IPS-20b (cell line): Measurements from ENCODE around the gene ESRRA.
A peak's percentile ranks its signal among the peaks of the same experiment; 100 is the strongest.

Experiments used
- H3K27ac ChIP-seq: one replicate; pipeline ENCODE4 v1.5.1; 2013; ENCODE audit warnings: low read length
- H3K27me3 ChIP-seq: 2 replicates; pipeline ENCODE4 v1.6.1; 2013; ENCODE audit warnings: mild to moderate bottlenecking, low read length, inconsistent platforms; ENCODE audit not compliant: insufficient read depth
- H3K36me3 ChIP-seq: 2 replicates; pipeline ENCODE4 v1.6.1; 2013; ENCODE audit warnings: low read depth, mild to moderate bottlenecking, inconsistent platforms, low read length, moderate library complexity; ENCODE audit not compliant: insufficient read depth
- H3K4me1 ChIP-seq: 2 replicates; pipeline ENCODE4 v1.6.1; 2013; ENCODE audit warnings: mild to moderate bottlenecking, control low read depth, inconsistent platforms, low read length, moderate library complexity; ENCODE audit not compliant: insufficient read depth
- H3K4me3 ChIP-seq: 2 replicates; pipeline ENCODE4 v1.5.1; 2013; ENCODE audit warnings: mild to moderate bottlenecking, low read length, inconsistent platforms
- H3K9ac ChIP-seq: 2 replicates; pipeline ENCODE4 v1.6.1; 2013; ENCODE audit warnings: low read depth, mild to moderate bottlenecking, inconsistent platforms, low read length, moderate library complexity
- H3K9me3 ChIP-seq: 2 replicates; pipeline ENCODE4 v1.6.1; 2013; ENCODE audit warnings: mild to moderate bottlenecking, low read depth, low read length, inconsistent platforms; ENCODE audit not compliant: insufficient read depth

Gene ESRRA

GRCh38 chr11:64352099-64352994 lies 47.0 kb downstream of the ESRRA start:
- H3K27me3 ChIP-seq: no peaks in the 10 kb centered on the region
- H3K36me3 ChIP-seq: no peaks in the 10 kb centered on the region
- H3K9ac ChIP-seq: no peak overlapping the region
- no peak overlapping the region for H3K4me3 ChIP-seq
- H3K9me3 ChIP-seq: no peaks in the 10 kb centered on the region
- H3K4me1 ChIP-seq: peaks cover 6% of the 10 kb centered on the region; the same call in 1 of the 2 replicates
- no peak overlapping the region for H3K27ac ChIP-seq

GRCh38 chr11:64352995-64353714 lies 47.8 kb downstream of the ESRRA start:
- Histone ChIP-seq H3K27ac (no peak overlapping the region), H3K4me1 (peaks cover 6% of the 10 kb centered on the region; the same call in 1 of the 2 replicates), H3K9me3 (no peaks in the 10 kb centered on the region), H3K9ac (no peak overlapping the region), H3K36me3 (no peaks in the 10 kb centered on the region), H3K27me3 (no peaks in the 10 kb centered on the region), H3K4me3 (no peak overlapping the region)

- Histone ChIP-seq H3K27ac (no peak overlapping the region), H3K27me3 (no peaks in the 10 kb centered on the region), H3K4me1 (peaks cover 6% of the 10 kb centered on the region; the same call in 1 of the 2 replicates), H3K36me3 (no peaks in the 10 kb centered on the region), H3K9ac (no peak overlapping the region), H3K4me3 (no peak overlapping the region), H3K9me3 (no peaks in the 10 kb centered on the region)
These were observed 48.6 kb downstream of the ESRRA start for GRCh38 chr11:64353715-64354506.

- H3K27me3 ChIP-seq: no peaks in the 10 kb centered on the region
- no peaks in the 10 kb centered on the region for H3K36me3 ChIP-seq
- H3K9ac ChIP-seq: no peak overlapping the region; the same call in 1 of the 2 replicates
- no peaks in the 10 kb centered on the region for H3K9me3 ChIP-seq
- H3K4me1 ChIP-seq: peaks cover 6% of the 10 kb centered on the region; the same call in 1 of the 2 replicates
- H3K27ac ChIP-seq: no peak overlapping the region
- H3K4me3 ChIP-seq: peak overlapping the region; percentile 18; the same call in 1 of the 2 replicates
These were observed 50.0 kb downstream of the ESRRA start for GRCh38 chr11:64355078-64355940.

- H3K9ac ChIP-seq: no peak overlapping the region
- no peak overlapping the region for H3K4me3 ChIP-seq
- peaks cover 5% of the 10 kb centered on the region; the same call in 1 of the 2 replicates for H3K36me3 ChIP-seq
- H3K9me3 ChIP-seq: no peaks in the 10 kb centered on the region
- no peak overlapping the region for H3K27ac ChIP-seq
- peaks cover 6% of the 10 kb centered on the region; the same call in 1 of the 2 replicates for H3K4me1 ChIP-seq
- H3K27me3 ChIP-seq: no peaks in the 10 kb centered on the region
These were observed 51.4 kb downstream of the ESRRA start for GRCh38 chr11:64356498-64357411.

DNA sequence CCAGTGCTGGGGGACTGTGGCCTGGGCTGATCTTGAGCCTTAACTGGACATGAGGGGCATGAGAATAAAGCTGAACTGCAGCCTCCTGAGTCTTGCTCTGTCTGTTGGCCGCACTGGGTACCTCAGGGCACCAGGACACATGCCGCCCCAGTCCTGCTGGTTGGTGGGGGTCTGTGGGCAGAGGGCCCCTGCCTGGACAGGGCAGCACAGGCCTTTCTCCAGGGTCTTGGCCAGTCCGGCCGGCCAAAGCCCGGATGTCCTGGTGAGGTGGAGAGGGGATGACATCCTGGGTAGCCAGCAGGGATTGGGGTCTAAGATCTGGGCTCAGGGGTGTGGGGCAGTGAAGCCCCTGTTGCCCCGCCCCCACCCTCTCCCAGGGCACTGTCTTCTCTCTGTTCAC lies 52.1 kb downstream of the ESRRA start:
- Histone ChIP-seq H3K9ac (no peak overlapping the region), H3K27ac (no peak overlapping the region), H3K9me3 (no peaks in the 10 kb centered on the region), H3K4me1 (peaks cover 6% of the 10 kb centered on the region; the same call in 1 of the 2 replicates), H3K4me3 (no peak overlapping the region), H3K27me3 (no peaks in the 10 kb centered on the region), H3K36me3 (peaks cover 12% of the 10 kb centered on the region)

GRCh38 chr11:64357904-64358535 lies 52.7 kb downstream of the ESRRA start:
- Histone ChIP-seq H3K36me3 (peaks cover 16% of the 10 kb centered on the region), H3K27ac (no peak overlapping the region), H3K27me3 (no peaks in the 10 kb centered on the region), H3K4me1 (peaks cover 6% of the 10 kb centered on the region; the same call in 1 of the 2 replicates), H3K9ac (no peak overlapping the region), H3K4me3 (no peak overlapping the region), H3K9me3 (no peaks in the 10 kb centered on the region)

DNA sequence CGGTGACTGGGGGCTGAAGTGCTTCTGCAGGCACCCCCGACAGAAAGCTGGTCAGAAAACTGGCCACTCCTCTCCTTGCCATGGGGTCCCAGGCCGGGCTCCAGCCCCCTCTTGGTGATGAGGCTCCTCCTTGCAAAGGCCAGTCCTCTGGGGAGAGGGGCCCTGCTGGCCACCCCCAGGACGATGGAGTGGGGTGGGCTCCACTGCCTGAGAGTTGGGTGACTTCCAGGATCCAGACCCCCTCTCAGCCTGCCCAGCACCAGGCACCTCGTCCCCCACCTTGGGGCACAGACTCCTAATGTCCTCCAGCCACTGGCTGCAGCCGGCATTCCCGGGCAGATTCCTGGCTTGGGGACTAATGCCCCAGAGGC lies 53.2 kb downstream of the ESRRA start:
- H3K4me3 ChIP-seq: peak overlapping the region; percentile 81; the same call in 1 of the 2 replicates
- peaks cover 6% of the 10 kb centered on the region; the same call in 1 of the 2 replicates for H3K4me1 ChIP-seq
- no peaks in the 10 kb centered on the region for H3K9me3 ChIP-seq
- peaks cover 19% of the 10 kb centered on the region for H3K36me3 ChIP-seq
- H3K9ac ChIP-seq: peak overlapping the region; percentile 66; the same call in 1 of the 2 replicates
- no peak overlapping the region for H3K27ac ChIP-seq
- H3K27me3 ChIP-seq: no peaks in the 10 kb centered on the region

GRCh38 chr11:64358907-64359711 lies 53.8 kb downstream of the ESRRA start, which contains the start of gene RPS6KA4:
Gene RPS6KA4, plus strand, starts transcription at chr11:64359162. Its CDS starts 74 bp downstream, at chr11:64359236.
- Histone ChIP-seq H3K27me3 (no peaks in the 10 kb centered on the region), H3K27ac (no peak within 1 kb of the TSS), H3K4me3 (peak within 1 kb of the TSS; percentile 81), H3K36me3 (peaks cover 19% of the 10 kb centered on the region), H3K4me1 (peaks cover 6% of the 10 kb centered on the region; the same call in 1 of the 2 replicates), H3K9ac (peak within 1 kb of the TSS; percentile 70), H3K9me3 (no peaks in the 10 kb centered on the region)
